IMR-90 (cell line): ENCODE data around the gene APC2. TPM values are rescaled to one million over a fixed set of nuclear protein-coding genes. Genes with fewer than 3 reads are reported as not detected.

ENCODE experiments used
- ATAC-seq: fragments of 200-7000 bp; cut with Tn5 transposase; 2 replicates; pipeline ENCODE4 v1.9.1; 2020; ENCODE audit warnings: low read depth, mild to moderate bottlenecking, moderate library complexity
- BruUV-seq: library from RNA; stranded (reverse); fragments of 400-500 nt; replicated peaks from 2 replicates; lab custom pipeline; 2021; lab: Mats Ljungman, UMichigan
- CTCF ChIA-PET: fragments of 300-600 bp; formaldehyde crosslinking; extraction: SDS; loops from one replicate; lab custom pipeline; 2021; ENCODE audit warnings: antibody characterized with exemption; lab: Yijun Ruan, JAX
- POLR2A ChIA-PET: fragments of 300-600 bp; sonication (Branson Sonifier 250); formaldehyde crosslinking; loops from one replicate; lab custom pipeline; 2022; ENCODE audit warnings: antibody characterized with exemption; ENCODE audit not compliant: unreplicated experiment; lab: Charles Lee
- DNase-seq: peaks from one replicate; pipeline ENCODE4 v3.0.0; 2013
- H2AFZ ChIP-seq: replicated peaks from 2 replicates; pipeline ENCODE3; 2013; ENCODE audit warnings: low read length, mild to moderate bottlenecking; ENCODE audit not compliant: poor library complexity
- H2AK5ac ChIP-seq: 2 replicates; pipeline ENCODE4 v1.6.1; 2013; ENCODE audit warnings: low read depth, low read length, inconsistent platforms
- H2AK9ac ChIP-seq: replicated peaks from 2 replicates; pipeline ENCODE3; 2013; ENCODE audit warnings: mild to moderate bottlenecking, low read depth, low read length, moderate library complexity; ENCODE audit not compliant: poor library complexity
- H2BK120ac ChIP-seq: 2 replicates; pipeline ENCODE4 v1.6.1; 2013; ENCODE audit warnings: low read depth, low read length, inconsistent platforms
- H2BK15ac ChIP-seq: 3 replicates; pipeline ENCODE4 v1.6.1; 2013; ENCODE audit warnings: low read depth, low read length, inconsistent platforms
- H2BK20ac ChIP-seq: 2 replicates; pipeline ENCODE4 v1.6.1; 2013; ENCODE audit warnings: low read depth, mild to moderate bottlenecking, inconsistent platforms, low read length, moderate library complexity
- H2BK5ac ChIP-seq: 2 replicates; pipeline ENCODE4 v1.6.1; 2013; ENCODE audit warnings: mild to moderate bottlenecking, low read depth, low read length, inconsistent platforms; ENCODE audit not compliant: poor library complexity, severe bottlenecking
- H3K14ac ChIP-seq: replicated peaks from 2 replicates; pipeline ENCODE4 v1.6.1; 2013; ENCODE audit warnings: low read depth, low read length, inconsistent platforms
- H3K18ac ChIP-seq: 2 replicates; pipeline ENCODE4 v1.6.1; 2013; ENCODE audit warnings: low read depth, low read length, control low read depth
- H3K23ac ChIP-seq: 2 replicates; pipeline ENCODE4 v1.6.1; 2013; ENCODE audit warnings: low read depth, low read length, inconsistent platforms
- H3K27ac ChIP-seq: 2 replicates; pipeline ENCODE4 v1.5.1; 2013; ENCODE audit warnings: mild to moderate bottlenecking, control low read depth, low read length; ENCODE audit not compliant: insufficient read depth
- H3K27me3 ChIP-seq: 2 replicates; pipeline ENCODE4 v1.6.1; 2013; ENCODE audit warnings: low read length; ENCODE audit not compliant: control insufficient read depth, insufficient read depth
- H3K36me3 ChIP-seq: 2 replicates; pipeline ENCODE4 v1.6.1; 2013; ENCODE audit warnings: low read length, mixed read lengths; ENCODE audit not compliant: control insufficient read depth, insufficient read depth
- H3K4ac ChIP-seq: 2 replicates; pipeline ENCODE4 v1.6.1; 2013; ENCODE audit warnings: low read depth, low read length, inconsistent platforms
- H3K4me1 ChIP-seq: 2 replicates; pipeline ENCODE4 v1.6.1; 2013; ENCODE audit warnings: low read length, mixed read lengths; ENCODE audit not compliant: control insufficient read depth, insufficient read depth
- H3K4me2 ChIP-seq: 2 replicates; pipeline ENCODE4 v1.6.1; 2013; ENCODE audit warnings: low read depth, mild to moderate bottlenecking, control low read depth, low read length, moderate library complexity
- H3K4me3 ChIP-seq: 2 replicates; pipeline ENCODE4 v1.5.1; 2013; ENCODE audit warnings: low read depth, mild to moderate bottlenecking, control low read depth, low read length, moderate library complexity; ENCODE audit not compliant: insufficient read depth
- H3K56ac ChIP-seq: 2 replicates; pipeline ENCODE4 v1.6.1; 2013; ENCODE audit warnings: low read length, inconsistent platforms; ENCODE audit not compliant: insufficient read depth; ENCODE audit errors: extremely low read depth
- H3K79me1 ChIP-seq, 2 experiments: 2 replicates each; pipeline ENCODE4 v1.6.1; 2013; ENCODE audit warnings: low read length in 2 of 2, inconsistent platforms in 1 of 2, low read depth in 1 of 2
- H3K9ac ChIP-seq: 2 replicates; pipeline ENCODE4 v1.6.1; 2013; ENCODE audit warnings: low read depth, low read length, control low read depth
- H3K9me1 ChIP-seq: 2 replicates; pipeline ENCODE4 v1.6.1; 2013; ENCODE audit warnings: low read length, inconsistent platforms; ENCODE audit not compliant: insufficient read depth
- H3K9me3 ChIP-seq: 2 replicates; pipeline ENCODE4 v1.6.1; 2013; ENCODE audit warnings: low read length; ENCODE audit not compliant: control insufficient read depth, insufficient read depth
- H4K20me1 ChIP-seq: 2 replicates; pipeline ENCODE4 v1.6.1; 2013; ENCODE audit warnings: low read length, inconsistent platforms; ENCODE audit not compliant: insufficient read depth
- H4K5ac ChIP-seq: 2 replicates; pipeline ENCODE4 v1.6.1; 2013; ENCODE audit warnings: mild to moderate bottlenecking, low read depth, low read length, control low read depth
- H4K8ac ChIP-seq, 2 experiments: 2 replicates each; pipeline ENCODE4 v1.6.1; 2013; ENCODE audit warnings: low read depth in 2 of 2, low read length in 2 of 2, control low read depth in 1 of 2, inconsistent platforms in 1 of 2
- H4K91ac ChIP-seq: 2 replicates; pipeline ENCODE4 v1.6.1; 2013; ENCODE audit warnings: low read depth, low read length, inconsistent platforms; ENCODE audit not compliant: insufficient read depth
- BHLHE40 ChIP-seq: fragments of 150-350 bp; IDR thresholded peaks from 2 replicates; pipeline ENCODE4 v1.6.1; 2016; ENCODE audit warnings: mild to moderate bottlenecking, low read depth, low read length
- CHD1 ChIP-seq: IDR thresholded peaks from 2 replicates; pipeline ENCODE4 v1.6.1; 2012; ENCODE audit warnings: low read depth, low read length, improper control_type of control experiment
- CTCF ChIP-seq: conservative IDR thresholded peaks from 2 replicates; pipeline ENCODE4 v1.5.1; 2012; ENCODE audit warnings: mild to moderate bottlenecking, low read depth, low read length, improper control_type of control experiment
- ELK1 ChIP-seq: fragments of 150-350 bp; IDR thresholded peaks from 2 replicates; pipeline ENCODE4 v1.6.1; 2016; ENCODE audit warnings: low read depth, mild to moderate bottlenecking, low read length, moderate library complexity, borderline replicate concordance
- FOS ChIP-seq: fragments of 150-350 bp; IDR thresholded peaks from 2 replicates; pipeline ENCODE4 v1.6.1; 2016; ENCODE audit warnings: low read depth, low read length
- POLR2A ChIP-seq: IDR thresholded peaks from 2 replicates; pipeline ENCODE4 v1.6.1; 2012; ENCODE audit warnings: mild to moderate bottlenecking, low read depth, low read length
- RAD21 ChIP-seq: IDR thresholded peaks from 2 replicates; pipeline ENCODE4 v1.6.1; 2012; ENCODE audit warnings: low read length, improper control_type of control experiment
- USF2 ChIP-seq: fragments of 150-350 bp; IDR thresholded peaks from 2 replicates; pipeline ENCODE4 v1.6.1; 2017; ENCODE audit warnings: mild to moderate bottlenecking, antibody characterized with exemption, low read length, low read depth
- WGBS, 2 experiments: methylation state at CpG; one replicate each; pipeline versions ENCODE4 v1.1.5 to v1.1.7; 2013; ENCODE audit warnings: missing lambda C conversion rate in 2 of 2; ENCODE audit not compliant: insufficient read length in 1 of 2; ENCODE audit errors: extremely low coverage in 2 of 2; 5-methylcytosine and 5-hydroxymethylcytosine counted together
- dilution Hi-C: fragments of 300-500 bp; cut with HindIII; formaldehyde crosslinking; loops from one replicate; pipeline ENCODE4 v1.14.3; 2018; ENCODE audit warnings: low sequenced_read_pairs; ENCODE audit not compliant: unreplicated experiment
- in situ Hi-C: fragments of 300-500 bp; cut with MboI; formaldehyde crosslinking; loops from 3 replicates; pipeline ENCODE4 v1.14.3; 2019; ENCODE audit warnings: low sequenced_read_pairs, inconsistent platforms, mixed read lengths
- intact Hi-C: fragments of 100-400 bp; cut with micrococcal nuclease; formaldehyde crosslinking; loops from 2 replicates; pipeline ENCODE4 v1.10.0; 2022
- polyA plus RNA-seq, 3 experiments: library from polyadenylated mRNA; depleted of rRNA; stranded (reverse); fragments of >200 nt; gene quantifications; 2 replicates each; pipeline ENCODE4 v1.2.3, GENCODE V29; 2012; ENCODE audit warnings: low replicate concordance in 1 of 3
- total RNA-seq: library from RNA; depleted of rRNA; stranded (reverse); fragments of >200 nt; gene quantifications from 2 replicates; pipeline ENCODE4 v1.2.3, GENCODE V29; 2012

Gene APC2
- total and polyA plus RNA-seq, 2 of the 4 experiments (the other 2 are of a cell fraction): 0.36 to 0.41 TPM

DNA sequence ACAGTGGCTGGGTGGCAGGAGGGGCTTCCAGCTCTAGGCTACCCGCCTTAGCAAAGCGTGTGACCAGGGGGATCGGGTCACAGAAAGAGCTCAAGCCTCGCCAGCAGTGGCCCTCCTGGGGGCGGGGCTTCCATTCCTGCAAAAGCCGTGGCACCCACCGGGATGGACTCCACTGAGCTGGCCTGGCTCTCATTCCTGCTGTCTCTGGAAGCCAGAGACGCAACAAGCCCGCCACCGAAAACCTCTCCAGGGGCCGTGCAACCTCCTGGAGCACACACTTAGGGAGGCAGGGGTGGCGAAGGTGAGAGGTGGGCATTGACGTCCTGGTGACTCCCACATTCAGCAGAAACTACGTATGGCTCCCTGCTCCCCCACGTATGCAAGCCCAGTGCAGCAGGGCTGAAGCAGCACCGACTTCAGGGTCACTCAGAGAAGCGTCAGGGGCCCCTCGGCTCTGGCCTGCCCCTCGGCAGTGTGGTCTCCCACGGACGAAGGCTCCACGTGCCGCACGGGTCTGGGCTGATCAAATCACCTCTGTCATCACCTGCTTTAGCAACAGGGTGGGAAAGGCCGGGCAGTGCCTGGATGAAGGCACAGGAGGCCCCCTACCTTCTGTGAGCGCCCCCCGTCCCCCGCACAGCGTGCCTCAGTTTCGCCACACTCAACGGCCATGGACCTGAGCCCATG, 26.0 kb downstream of the APC2 start:
- Histone ChIP-seq H3K27ac (no peak overlapping the region), H3K18ac (no peak overlapping the region), H3K4me1 (peaks cover 3% of the 10 kb centered on the region), H2BK5ac (no peak overlapping the region), H2AFZ (no peak overlapping the region), H4K8ac (no peak overlapping the region), H3K9me3 (no peaks in the 10 kb centered on the region), H3K4me3 (no peak overlapping the region), H3K4ac (no peak overlapping the region), H3K23ac (no peak overlapping the region), H3K79me1 (peaks cover 10 to 54% of the 10 kb centered on the region in 2 experiments), H3K14ac (no peak overlapping the region), H3K9me1 (0 out of 2 replicates have a peak, but pooled peaks cover 3% of the 10 kb centered on the region), H4K20me1 (peaks cover 57% of the 10 kb centered on the region), H3K4me2 (no peak overlapping the region), H2BK20ac (no peak overlapping the region), H2AK9ac (no peak overlapping the region), H2BK15ac (no peak overlapping the region), H2BK120ac (no peak overlapping the region), H3K9ac (no peak overlapping the region), H2AK5ac (no peak overlapping the region), H3K36me3 (peaks cover 9% of the 10 kb centered on the region), H3K56ac (no peak overlapping the region), H4K91ac (no peak overlapping the region), H4K5ac (no peak overlapping the region), H3K27me3 (peaks cover 19% of the 10 kb centered on the region)
- DNase-seq (no peak), ATAC-seq (no peak)
- in situ Hi-C loops: no loop called here
- dilution Hi-C loops: no loop called here
- intact Hi-C loops: no loop called here
- CTCF ChIA-PET: no interaction called here
- 99% methylated on average over 13 of the region's 31 CpGs; no CpG with 5 or more reads in 1 of the 2 experiments for WGBS, 2 experiments
- BruUV-seq: no TSS peak
- POLR2A ChIA-PET: no interaction called here
- no peak for TF ChIP-seq BHLHE40
- no peak for TF ChIP-seq ELK1
- no peak for TF ChIP-seq CHD1
- no peak for TF ChIP-seq CTCF
- TF ChIP-seq POLR2A: no peak
- no peak for TF ChIP-seq RAD21
- TF ChIP-seq USF2: no peak
- TF ChIP-seq FOS: no peak
